OCI-LY1 (cell line): ENCODE results near the gene KRT1.

Experiments used
- CTCF ChIP-seq: fragments of 200-600 bp; sonication (generic), shearing (Covaris generic); IDR thresholded peaks from 2 replicates; pipeline ENCODE4 v1.5.1; 2017; ENCODE audit warnings: mild to moderate bottlenecking, antibody characterized with exemption, low read length, moderate library complexity, mixed read lengths
- EZH2 ChIP-seq: fragments of 200-600 bp; sonication (generic), shearing (Covaris generic); IDR thresholded peaks from 2 replicates; pipeline ENCODE4 v1.8.0; 2017; ENCODE audit warnings: borderline replicate concordance, mixed run types, mild to moderate bottlenecking, antibody characterized with exemption, low read length, moderate library complexity, mixed read lengths

DNA sequence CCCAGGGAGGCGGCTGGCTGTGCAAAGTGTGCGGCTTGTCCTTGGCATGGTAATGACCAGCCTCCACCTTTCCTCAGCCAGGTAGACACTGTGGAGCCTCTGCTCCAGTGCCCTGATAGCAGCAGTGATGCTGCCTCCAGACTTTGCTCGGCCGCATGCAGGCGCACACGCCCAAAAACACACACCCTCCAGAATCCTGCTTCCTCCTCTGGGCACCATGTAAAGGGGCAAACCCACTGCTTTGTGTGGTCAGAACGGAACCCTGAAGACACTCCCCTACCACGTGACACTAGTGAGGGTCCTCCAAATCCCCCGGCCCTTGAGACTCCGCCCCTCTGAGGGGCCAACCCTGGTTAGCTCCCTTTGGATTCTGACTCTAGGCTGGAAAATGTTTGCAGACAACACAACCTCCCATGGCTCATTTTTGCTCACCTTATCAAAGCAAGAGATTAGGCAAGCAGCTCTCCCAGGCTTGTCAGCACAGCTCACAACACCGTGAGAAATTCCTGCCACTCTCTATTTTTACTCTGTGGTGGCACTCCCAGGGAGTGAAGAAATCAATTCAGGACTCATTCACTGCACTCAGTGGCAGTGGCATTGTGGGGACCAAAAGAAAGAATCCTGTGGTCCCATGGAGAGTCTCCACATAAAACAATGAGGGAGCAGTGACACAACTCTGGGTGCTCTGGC is 18.6 kb upstream of the KRT1 start:
- TF ChIP-seq CTCF (no peak), EZH2 (no peak)
